HG02642 (cell line): ENCODE measurements around the gene FSTL1.

ENCODE experiments used
- ATAC-seq: cut with Tn5 transposase; IDR thresholded peaks from one replicate; pipeline ENCODE4 v1.9.1; 2021; ENCODE audit warnings: mild to moderate bottlenecking; ENCODE audit not compliant: unreplicated experiment, poor library complexity

Gene FSTL1

DNA sequence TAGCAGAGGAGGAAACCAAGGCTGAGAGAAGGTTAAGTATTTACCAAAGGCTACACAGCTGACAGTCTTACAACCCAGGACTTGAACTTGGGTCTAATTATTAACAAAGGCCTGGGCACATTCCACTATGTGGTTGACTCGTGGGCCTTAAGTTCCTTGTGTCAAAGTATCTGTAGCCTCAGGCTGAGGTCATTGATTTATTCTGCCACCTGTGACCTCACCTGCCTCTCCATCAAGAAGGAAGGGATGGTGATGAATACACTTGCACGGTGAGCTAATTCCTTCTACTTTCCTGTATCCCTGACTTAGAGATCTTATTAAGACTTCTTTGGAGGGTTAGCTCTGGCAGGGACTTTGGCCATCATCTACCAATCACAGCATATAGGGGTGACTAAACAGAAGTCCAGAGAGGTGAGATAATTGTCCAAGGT is 81.7 kb downstream of the FSTL1 start:
- ATAC-seq, result peak; percentile 91

DNA sequence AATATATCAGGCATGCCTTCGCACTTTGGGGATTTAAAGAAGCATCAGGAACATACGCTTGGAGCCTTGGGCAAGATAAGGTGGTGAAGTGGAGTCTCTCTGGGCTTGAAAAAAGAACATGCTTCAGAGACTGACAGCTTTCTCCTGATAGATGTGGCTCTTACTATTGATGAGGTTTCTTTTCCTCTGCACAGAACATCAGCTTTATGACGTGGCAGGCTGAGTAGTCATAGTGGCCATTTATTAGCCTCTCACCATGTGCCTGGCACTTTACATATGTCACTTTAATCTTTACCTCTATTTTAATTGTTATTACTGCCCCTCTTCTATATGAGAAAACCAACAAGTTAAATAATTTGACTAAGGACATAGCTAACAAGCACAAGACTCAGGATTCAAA is 82.6 kb downstream of the FSTL1 start:
- ATAC-seq, result peak; percentile 33

GRCh38 chr3:120364821-120365220 is 86.0 kb downstream of the FSTL1 start:
- ATAC-seq, result no peak

- ATAC-seq, result no peak
These were observed 86.7 kb downstream of the FSTL1 start for GRCh38 chr3:120364101-120364500.

DNA sequence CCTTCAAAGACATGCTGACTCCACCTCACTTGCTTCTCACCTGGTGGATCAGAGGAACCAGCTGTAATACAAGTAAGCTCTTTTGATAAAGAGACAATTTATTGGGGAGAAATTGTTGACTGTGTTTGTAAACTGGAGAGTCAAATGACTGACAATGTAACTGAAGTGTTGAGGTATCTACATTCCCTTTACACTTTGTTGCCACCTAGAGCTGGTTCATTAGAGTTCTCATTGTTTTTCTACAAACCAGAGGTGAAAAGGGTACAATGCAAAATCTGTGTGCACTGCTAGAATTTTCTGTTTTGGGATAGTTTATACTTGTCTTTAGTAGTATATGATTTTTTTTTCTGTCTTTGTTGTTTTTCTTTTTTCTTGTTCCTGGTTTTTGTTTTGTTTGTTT is 93.0 kb downstream of the FSTL1 start:
- ATAC-seq, result no peak

- ATAC-seq, result no peak
These were observed 95.3 kb downstream of the FSTL1 start for GRCh38 chr3:120355486-120355885.

DNA sequence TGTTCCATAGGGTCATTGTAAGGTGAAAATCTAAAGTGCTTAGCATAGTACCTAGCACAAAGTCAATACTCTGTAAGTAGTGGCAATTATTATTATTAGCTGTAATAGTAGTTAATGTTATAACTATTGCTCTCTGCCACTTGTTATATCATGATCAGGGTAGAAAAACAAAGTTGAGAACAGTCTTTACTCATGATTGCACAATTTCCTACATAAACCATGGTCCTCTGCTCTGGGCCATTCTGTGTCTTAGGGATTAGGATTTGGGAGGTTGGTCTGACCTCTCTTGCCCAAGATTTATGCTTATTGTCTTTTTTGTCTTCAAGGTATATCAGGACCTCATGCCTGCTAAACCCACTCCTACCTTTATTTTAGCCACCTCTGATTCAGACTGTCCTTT is 97.3 kb downstream of the FSTL1 start:
- no peak for ATAC-seq

GRCh38 chr3:120352017-120352416 is 98.8 kb downstream of the FSTL1 start:
- ATAC-seq, result no peak

GRCh38 chr3:120350401-120350941 is 100.3 kb downstream of the FSTL1 start:
- ATAC-seq, result no peak

DNA sequence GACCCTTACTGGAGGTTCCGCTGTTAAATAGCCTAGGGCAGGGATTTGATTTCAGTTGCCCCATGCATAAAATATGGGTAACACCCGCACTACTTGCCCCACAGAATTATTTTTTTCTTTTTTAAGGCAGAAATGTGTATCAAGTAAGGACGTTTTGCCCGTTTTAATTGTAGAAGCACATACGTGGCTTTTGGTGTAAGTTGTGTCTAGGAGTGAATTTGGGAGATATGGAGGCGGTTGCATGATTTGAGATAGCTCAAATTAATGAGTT is 101.0 kb downstream of the FSTL1 start:
- no peak for ATAC-seq

GRCh38 chr3:120348991-120349854 is 101.6 kb downstream of the FSTL1 start, which contains the start of gene LRRC58:
LRRC58 (minus strand) TSS chr3:120349354; CDS start chr3:120349243, 111 bp downstream.
- ATAC-seq, result peak; percentile 90

DNA sequence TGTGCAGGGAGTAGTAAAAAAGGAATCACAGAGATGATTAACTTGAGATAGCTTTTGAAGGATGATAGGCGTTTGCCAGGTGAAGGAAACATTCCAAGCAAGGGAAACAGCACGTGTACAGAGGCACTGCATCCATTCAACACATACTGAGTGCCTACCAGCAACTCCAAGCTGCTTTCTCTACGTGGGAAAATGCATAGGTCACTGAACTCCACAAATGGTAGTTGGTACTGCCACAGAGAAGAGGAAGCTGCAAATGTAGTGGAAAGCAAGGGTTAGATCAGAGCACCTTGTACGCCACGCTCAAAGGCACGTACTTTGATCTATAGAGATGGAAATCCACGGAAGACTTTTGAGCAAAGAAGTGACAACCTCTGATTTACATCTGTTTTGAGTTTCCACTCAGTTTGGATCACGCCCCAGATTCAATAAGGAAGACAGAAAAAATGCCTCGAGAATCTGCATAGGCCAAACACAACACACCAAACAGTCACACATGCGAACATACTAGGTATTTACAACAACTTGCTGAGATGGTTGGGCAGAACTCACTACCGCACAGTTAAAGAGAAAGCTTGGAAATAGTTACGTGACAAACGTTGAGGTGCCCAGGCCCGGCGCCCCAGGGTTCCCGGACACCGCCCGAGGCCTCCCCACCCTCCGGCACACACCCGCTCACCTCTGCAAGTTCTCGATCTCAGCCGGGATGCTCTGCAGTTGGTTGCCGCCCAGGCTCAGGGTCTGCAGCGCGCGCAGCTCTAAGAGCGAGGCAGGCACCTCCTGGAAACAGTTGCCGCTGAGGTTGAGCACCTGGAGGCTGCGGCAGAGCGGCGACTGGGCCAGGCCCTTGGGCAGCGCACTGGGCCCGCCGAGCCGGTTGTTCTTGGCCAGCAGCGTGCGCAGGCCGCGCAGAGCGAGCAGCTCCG is 102.5 kb downstream of the FSTL1 start:
- peak; percentile 61 for ATAC-seq

DNA sequence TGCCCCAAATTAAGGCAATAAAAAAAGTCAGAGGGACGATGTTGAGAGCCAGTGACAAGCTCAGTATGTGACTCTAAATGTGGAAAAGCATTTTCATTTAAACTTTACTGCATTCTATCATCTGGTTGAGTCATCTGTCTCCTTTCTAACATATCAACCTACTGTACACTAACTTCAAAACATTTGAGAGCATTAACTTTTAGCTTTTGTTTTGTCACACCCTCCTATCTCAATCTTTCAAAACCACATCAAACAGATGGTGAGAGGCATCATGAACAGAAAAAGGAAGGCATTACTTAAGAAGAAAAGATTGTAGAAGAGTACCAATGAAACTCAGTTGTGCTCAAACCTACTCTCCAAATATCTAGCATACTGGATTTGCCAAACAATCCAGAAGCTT is 106.4 kb downstream of the FSTL1 start:
- ATAC-seq, result no peak
